ENCODE measurements around the gene TMEM184B. TPM values are rescaled to one million over a fixed set of nuclear protein-coding genes. Genes with fewer than 3 reads are reported as not detected.

The TMEM184B gene
- total RNA-seq, 1 experiment from 2014 or later = 54.2 TPM

DNA sequence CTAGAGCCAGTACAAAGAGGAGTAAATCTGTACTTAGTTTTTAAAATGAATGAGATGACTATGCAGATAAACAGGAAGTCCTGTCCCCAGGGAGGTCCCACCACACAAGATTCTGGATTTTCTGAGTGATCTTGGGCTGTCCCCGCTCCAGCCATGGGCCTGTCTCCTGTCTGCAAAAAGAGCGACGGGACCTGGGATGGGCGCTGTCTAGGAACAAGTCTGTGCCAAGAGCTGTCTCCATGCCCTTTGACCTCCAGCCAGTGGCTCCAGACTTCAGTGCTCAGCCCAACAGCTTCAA, 38.5 kb upstream of the TMEM184B start:
- H3K27ac ChIP-seq (ENCODE audit: low read length) = no peak overlapping the region
- ChIA-PET POLR2A (no interaction called here), CTCF (no interaction called here)
- no peak for TF ChIP-seq POLR2AphosphoS5 (IDR thresholded peaks at IDR 0.05; ENCODE audit: low read depth, low read length)
- no peak for TF ChIP-seq TCF7L2 (IDR thresholded peaks at IDR 0.05; ENCODE audit: low read depth, low read length)
- TF ChIP-seq, protein P1, sequence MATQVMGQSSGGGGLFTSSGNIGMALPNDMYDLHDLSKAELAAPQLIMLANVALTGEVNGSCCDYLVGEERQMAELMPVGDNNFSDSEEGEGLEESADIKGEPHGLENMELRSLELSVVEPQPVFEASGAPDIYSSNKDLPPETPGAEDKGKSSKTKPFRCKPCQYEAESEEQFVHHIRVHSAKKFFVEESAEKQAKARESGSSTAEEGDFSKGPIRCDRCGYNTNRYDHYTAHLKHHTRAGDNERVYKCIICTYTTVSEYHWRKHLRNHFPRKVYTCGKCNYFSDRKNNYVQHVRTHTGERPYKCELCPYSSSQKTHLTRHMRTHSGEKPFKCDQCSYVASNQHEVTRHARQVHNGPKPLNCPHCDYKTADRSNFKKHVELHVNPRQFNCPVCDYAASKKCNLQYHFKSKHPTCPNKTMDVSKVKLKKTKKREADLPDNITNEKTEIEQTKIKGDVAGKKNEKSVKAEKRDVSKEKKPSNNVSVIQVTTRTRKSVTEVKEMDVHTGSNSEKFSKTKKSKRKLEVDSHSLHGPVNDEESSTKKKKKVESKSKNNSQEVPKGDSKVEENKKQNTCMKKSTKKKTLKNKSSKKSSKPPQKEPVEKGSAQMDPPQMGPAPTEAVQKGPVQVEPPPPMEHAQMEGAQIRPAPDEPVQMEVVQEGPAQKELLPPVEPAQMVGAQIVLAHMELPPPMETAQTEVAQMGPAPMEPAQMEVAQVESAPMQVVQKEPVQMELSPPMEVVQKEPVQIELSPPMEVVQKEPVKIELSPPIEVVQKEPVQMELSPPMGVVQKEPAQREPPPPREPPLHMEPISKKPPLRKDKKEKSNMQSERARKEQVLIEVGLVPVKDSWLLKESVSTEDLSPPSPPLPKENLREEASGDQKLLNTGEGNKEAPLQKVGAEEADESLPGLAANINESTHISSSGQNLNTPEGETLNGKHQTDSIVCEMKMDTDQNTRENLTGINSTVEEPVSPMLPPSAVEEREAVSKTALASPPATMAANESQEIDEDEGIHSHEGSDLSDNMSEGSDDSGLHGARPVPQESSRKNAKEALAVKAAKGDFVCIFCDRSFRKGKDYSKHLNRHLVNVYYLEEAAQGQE (IDR thresholded peaks at IDR 0.05; ENCODE audit: insufficient read depth in 1 of 2, low read depth in 2 of 2, low read length in 1 of 2) = no peak
- TF ChIP-seq SIN3A (IDR thresholded peaks at IDR 0.05; ENCODE audit: borderline replicate concordance, insufficient read depth, low read depth, low read length) = no peak
- TF ChIP-seq, protein P2, sequence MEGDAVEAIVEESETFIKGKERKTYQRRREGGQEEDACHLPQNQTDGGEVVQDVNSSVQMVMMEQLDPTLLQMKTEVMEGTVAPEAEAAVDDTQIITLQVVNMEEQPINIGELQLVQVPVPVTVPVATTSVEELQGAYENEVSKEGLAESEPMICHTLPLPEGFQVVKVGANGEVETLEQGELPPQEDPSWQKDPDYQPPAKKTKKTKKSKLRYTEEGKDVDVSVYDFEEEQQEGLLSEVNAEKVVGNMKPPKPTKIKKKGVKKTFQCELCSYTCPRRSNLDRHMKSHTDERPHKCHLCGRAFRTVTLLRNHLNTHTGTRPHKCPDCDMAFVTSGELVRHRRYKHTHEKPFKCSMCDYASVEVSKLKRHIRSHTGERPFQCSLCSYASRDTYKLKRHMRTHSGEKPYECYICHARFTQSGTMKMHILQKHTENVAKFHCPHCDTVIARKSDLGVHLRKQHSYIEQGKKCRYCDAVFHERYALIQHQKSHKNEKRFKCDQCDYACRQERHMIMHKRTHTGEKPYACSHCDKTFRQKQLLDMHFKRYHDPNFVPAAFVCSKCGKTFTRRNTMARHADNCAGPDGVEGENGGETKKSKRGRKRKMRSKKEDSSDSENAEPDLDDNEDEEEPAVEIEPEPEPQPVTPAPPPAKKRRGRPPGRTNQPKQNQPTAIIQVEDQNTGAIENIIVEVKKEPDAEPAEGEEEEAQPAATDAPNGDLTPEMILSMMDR (IDR thresholded peaks at IDR 0.05) = no peak
- no peaks in the 10 kb centered on the region for H3K9me3 ChIP-seq (ENCODE audit: control insufficient read depth, insufficient read depth, low read depth, low read length)
- no peak overlapping the region for H3K4me3 ChIP-seq (ENCODE audit: low read depth in 2 of 2, low read length in 2 of 2)
- H3K36me3 ChIP-seq (ENCODE audit: control insufficient read depth, insufficient read depth, low read length) = peaks cover 3% of the 10 kb centered on the region
- H3K27me3 ChIP-seq (ENCODE audit: control insufficient read depth, insufficient read depth, low read length) = no peaks in the 10 kb centered on the region
- ATAC-seq (no peak), DNase-seq (ENCODE audit: low read depth, low spot score) (no peak)
- peaks cover 14% of the 10 kb centered on the region for H3K4me1 ChIP-seq (ENCODE audit: control insufficient read depth, insufficient read depth, low read length)
- intact Hi-C loops (cut with micrococcal nuclease; ENCODE audit: unreplicated experiment) (no loop called here), in situ Hi-C loops (cut with HindIII; ENCODE audit: low pct_unique_long_range_greater_than_20kb, low sequenced_read_pairs) (no loop called here)
- no TSS peak for BruUV-seq (replicated peaks)

DNA sequence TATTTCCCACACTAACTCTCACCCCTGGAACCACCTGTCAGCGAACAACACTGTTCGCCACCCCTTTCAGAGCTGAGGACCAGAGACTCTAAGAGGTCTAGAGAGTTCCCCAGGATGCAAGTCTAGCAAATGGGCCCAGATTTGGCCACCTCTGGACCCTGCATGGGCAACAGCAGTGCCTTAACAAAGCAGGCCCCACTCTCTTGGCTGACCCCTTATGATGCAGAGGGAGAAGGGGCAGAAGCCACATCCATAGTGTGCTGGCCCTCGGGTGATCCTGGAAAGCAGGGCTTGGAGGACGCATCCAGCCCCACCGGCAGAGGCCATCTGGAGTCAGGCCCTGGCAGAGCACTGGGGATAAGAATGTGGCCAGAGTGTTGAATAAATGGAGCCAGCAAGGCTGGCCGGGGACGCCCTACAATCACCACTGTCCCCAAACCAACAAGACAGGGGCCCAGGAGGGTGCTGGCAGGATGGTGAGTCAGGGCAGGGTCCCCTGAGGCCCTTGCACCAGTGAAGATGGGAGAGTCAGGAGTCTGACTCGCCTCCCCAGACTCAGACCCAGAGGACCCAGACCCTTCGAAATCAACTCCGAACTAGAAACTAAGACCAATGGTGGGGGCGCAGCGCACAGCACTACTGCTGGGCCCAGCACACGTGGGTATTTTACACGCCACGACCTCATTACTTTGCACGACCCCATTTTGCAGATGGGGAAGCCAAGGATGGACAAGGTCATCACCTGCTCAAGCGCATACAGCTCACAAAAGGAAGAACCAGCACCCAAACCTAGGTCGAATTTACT, 37.9 kb upstream of the TMEM184B start:
- DNase-seq (ENCODE audit: low read depth, low spot score) (no peak), ATAC-seq (no peak)
- no peaks in the 10 kb centered on the region for H3K9me3 ChIP-seq (ENCODE audit: control insufficient read depth, insufficient read depth, low read depth, low read length)
- in situ Hi-C loops (cut with HindIII; ENCODE audit: low pct_unique_long_range_greater_than_20kb, low sequenced_read_pairs) (no loop called here), intact Hi-C loops (cut with micrococcal nuclease; ENCODE audit: unreplicated experiment) (no loop called here)
- POLR2A ChIA-PET = no interaction called here
- H3K4me1 ChIP-seq (ENCODE audit: control insufficient read depth, insufficient read depth, low read length) = peaks cover 18% of the 10 kb centered on the region
- no peaks in the 10 kb centered on the region; the same call in none of the 2 replicates for H3K36me3 ChIP-seq (ENCODE audit: control insufficient read depth, insufficient read depth, low read length)
- TF ChIP-seq, protein P2 (IDR thresholded peaks at IDR 0.05) = no peak
- TF ChIP-seq TCF7L2 (IDR thresholded peaks at IDR 0.05; ENCODE audit: low read depth, low read length) = no peak
- TF ChIP-seq, protein P1 (IDR thresholded peaks at IDR 0.05; ENCODE audit: insufficient read depth in 1 of 2, low read depth in 2 of 2, low read length in 1 of 2) = no peak
- TF ChIP-seq POLR2AphosphoS5 (IDR thresholded peaks at IDR 0.05; ENCODE audit: low read depth, low read length) = no peak
- no peak for TF ChIP-seq SIN3A (IDR thresholded peaks at IDR 0.05; ENCODE audit: borderline replicate concordance, insufficient read depth, low read depth, low read length)
- CTCF ChIA-PET = no interaction called here
- no peak overlapping the region for H3K27ac ChIP-seq (ENCODE audit: low read length)
- H3K4me3 ChIP-seq (ENCODE audit: low read depth in 2 of 2, low read length in 2 of 2) = no peak overlapping the region
- no TSS peak for BruUV-seq (replicated peaks)
- no peaks in the 10 kb centered on the region for H3K27me3 ChIP-seq (ENCODE audit: control insufficient read depth, insufficient read depth, low read length)

All from Panc1 (cell line).